Measurements from ENCODE around the gene DNAH3.
"Not testable (repeated sequence)": the region's sequence is repeated elsewhere in the genome, so short reads cannot be mapped to it uniquely, and the experiment has no call there.

DNAH3 gene, protein sequence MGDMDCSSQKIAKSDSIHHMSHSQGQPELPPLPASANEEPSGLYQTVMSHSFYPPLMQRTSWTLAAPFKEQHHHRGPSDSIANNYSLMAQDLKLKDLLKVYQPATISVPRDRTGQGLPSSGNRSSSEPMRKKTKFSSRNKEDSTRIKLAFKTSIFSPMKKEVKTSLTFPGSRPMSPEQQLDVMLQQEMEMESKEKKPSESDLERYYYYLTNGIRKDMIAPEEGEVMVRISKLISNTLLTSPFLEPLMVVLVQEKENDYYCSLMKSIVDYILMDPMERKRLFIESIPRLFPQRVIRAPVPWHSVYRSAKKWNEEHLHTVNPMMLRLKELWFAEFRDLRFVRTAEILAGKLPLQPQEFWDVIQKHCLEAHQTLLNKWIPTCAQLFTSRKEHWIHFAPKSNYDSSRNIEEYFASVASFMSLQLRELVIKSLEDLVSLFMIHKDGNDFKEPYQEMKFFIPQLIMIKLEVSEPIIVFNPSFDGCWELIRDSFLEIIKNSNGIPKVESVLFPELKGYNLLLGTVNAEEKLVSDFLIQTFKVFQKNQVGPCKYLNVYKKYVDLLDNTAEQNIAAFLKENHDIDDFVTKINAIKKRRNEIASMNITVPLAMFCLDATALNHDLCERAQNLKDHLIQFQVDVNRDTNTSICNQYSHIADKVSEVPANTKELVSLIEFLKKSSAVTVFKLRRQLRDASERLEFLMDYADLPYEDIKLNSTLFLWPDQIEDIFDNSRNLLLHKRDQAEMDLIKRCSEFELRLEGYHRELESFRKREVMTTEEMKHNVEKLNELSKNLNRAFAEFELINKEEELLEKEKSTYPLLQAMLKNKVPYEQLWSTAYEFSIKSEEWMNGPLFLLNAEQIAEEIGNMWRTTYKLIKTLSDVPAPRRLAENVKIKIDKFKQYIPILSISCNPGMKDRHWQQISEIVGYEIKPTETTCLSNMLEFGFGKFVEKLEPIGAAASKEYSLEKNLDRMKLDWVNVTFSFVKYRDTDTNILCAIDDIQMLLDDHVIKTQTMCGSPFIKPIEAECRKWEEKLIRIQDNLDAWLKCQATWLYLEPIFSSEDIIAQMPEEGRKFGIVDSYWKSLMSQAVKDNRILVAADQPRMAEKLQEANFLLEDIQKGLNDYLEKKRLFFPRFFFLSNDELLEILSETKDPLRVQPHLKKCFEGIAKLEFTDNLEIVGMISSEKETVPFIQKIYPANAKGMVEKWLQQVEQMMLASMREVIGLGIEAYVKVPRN (N-terminal part only)

DNA sequence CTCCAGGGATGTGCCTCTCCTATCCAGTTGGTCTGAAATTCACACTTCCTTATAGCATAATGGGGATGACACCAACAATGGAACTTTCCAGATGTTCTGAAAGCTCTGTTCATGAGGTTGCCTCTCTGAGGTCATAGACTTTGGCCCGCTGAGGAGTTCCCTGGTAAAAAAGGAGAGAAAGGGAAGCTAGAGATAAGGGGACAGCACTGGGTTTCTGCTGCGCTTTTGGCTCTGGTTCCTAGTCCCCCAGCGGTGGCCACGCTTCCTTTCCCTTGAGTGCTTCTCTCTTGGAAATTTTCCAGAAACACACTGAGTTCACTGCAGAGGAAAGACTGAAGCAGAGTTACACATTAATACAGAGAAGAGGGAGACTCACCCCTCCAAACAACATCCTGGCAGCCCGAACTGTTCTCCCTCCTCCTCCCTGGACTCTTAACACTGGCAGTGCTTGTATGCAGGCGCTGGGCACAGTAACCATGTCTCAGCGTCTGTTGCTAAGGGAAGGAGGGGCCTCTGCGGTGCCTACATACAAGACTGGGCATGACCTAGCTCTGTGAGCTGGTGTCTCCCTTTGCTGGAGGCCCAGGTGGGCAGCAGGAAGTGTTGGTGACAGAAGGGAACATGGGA, at the start of gene DNAH3:
TSS of gene DNAH3 (minus strand) at position 472 of the 627 bp plus-strand sequence. CDS start 527 bp downstream, outside the sequence.
- no peak for DNase-seq (ENCODE audit: low read depth, low spot score)

DNA sequence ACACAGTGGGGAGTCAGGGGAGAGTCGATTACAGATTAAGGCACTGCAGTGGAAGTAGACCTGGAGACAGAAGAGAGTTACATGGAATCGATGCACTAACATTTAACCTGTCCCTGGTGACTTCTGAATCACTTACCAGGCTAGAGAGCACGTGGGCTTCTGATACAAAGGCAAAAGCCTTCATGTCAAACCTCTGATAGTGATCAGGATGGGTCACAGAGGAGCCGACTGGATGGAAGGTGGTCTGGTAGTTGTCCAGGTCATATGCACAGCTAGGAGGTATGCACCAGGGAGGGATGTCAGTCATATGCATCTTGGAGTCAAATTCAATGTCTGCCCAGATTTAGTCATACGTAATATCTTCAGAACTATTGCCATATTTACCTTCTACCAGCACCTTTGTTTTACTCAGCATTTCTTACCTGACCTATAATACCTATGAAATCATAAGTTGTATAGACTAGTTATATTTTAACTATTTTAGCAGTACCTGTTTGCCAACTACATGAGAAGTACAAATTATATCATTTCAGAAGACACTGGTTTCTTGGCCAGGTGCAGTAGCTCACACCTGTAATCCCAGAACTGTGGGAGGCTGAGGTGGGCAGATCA, 49.1 kb upstream of the DNAH3 start:
- DNase-seq (ENCODE audit: low read depth, low spot score) = no peak

DNA sequence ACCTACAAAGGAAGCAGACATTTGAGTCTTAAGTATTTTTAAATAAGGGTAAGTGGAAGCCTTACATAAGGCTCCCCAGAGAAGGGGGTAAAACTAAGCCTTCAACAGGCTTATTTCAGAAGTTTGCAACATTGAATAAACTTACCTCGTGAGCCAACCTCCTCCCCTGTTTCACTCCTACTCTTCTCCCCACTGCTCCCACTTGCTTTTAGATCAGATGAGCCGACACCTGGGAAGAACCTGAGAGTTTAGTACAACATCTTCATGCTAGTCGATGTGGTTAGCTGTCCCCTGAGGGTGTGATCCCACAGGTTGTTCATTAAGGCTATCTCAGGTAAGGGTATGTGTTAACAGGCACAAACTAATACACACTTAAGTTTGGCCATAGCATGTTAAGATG, 47.0 kb upstream of the DNAH3 start:
- no peak for DNase-seq (ENCODE audit: low read depth, low spot score)

DNA sequence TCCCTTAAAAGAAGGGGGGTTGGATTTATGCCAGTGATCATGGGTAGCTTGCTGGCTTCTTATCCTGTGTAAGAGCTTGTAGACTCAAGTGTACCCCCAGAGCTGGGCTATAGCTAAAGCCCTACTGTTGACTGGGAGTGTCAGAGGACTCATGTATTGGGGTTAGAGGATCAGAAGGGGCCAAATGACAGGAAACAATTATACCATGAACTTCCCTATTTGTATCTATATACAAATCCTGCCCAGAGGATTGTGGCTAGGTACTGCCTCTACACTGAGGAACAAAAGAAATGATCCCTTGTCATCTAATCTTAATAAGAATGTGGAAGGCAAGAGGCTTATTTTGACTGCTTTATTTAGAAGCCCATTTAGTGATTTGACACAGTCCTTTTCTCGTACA, 46.5 kb upstream of the DNAH3 start:
- DNase-seq (ENCODE audit: low read depth, low spot score) = no peak

DNA sequence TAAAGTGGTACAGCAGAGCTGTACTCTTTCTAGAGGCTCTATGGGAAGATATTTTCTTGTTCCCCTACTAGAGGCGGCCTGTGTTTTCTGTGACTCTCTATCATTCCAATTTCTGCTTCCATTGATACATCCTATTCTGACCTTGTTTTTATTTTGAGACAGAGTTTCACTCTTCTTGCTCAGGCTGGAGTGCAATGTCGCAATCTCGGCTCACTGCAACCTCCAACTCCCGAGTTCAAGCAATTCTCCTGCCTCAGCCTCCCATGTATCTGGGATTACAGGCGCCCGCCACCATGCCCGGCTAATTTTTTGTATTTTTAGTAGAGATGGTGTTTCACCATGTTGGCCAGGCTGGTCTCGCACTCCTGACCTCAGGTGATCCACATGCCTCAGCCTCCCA, 44.7 kb upstream of the DNAH3 start:
- DNase-seq (ENCODE audit: low read depth, low spot score) = not testable (repeated sequence)

DNA sequence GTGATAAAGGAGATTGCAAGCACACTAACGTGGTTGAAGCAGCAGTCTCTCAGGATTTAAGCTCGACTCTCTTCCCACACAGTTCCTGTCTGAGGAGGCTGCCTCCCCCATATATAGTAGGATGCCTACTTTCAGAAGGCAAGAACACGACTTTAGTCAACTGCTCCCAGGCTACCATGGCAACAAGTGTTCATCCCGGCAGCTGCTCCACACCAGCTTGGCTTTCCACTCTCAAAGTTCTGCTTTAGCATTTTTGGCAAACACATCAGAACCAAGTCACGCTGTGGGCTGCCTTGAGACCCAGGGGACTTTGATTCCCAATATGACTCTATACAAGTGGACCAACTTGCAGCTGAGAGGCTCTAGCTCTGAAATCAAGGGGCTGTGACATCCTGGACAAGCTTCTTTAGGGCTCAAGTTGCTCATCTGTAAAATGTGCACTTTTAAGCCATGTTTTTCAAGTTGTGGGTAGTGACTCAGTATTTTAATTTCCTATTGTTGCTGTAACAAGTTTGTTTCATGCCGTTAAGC, 44.2 kb upstream of the DNAH3 start:
- no peak for DNase-seq (ENCODE audit: low read depth, low spot score)

DNA sequence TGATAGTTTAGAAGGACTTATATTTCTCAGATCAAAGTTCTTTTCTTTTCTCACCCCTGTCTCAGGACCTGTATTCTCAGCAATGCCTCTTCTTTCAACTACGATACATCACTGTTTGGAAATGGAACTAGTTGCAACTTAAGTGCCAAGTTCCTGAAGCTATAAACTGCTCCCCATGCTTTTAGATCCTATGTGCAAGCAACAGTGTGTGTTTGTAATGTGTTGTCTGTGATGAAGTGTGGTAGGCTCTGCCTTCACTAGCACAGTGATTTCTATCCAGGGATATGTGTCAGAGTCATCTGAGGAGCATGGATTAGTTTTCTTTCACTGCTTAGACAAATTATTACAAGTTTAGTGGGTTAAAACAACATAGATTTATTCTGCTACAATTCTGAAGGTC, 42.3 kb upstream of the DNAH3 start:
- no peak for DNase-seq (ENCODE audit: low read depth, low spot score)

DNA sequence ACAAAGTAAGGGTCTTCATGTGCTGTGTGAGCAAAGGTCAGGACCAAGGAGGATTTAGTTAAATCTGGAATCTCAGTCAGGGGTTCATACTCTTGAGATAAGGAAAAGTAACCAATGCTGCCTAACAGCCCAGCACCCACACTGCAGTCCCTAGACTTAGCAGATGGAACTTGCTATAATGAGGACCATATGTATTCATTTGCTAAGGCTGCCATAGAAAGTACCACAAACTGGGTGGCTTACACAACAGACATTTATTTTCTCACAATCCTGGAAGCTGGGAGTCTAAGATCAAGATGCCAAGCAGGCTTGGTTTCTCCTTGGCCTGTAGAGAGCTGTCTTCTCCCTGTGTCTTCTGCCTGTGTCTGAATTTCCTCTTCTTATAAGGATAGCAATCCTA, 40.0 kb upstream of the DNAH3 start:
- DNase-seq (ENCODE audit: low read depth, low spot score) = no peak

DNA sequence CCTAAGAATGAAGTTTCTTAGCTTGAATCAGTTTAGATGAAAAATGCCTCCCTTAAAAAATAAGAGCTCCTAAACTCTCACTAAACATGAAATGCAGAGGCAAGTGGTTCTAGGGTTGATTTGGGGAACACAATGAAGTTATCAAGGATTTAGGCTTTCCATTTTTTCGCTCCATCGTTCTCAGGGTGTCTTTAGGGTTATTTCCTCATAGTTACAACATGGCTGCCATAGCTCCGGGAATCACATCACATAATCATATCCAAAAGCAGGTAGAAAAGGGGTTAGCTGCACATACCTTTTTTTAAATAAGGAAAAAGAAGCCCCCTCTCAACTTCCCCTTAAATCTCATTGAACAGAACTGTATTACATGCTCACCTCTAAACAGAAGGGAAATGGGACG, 39.4 kb upstream of the DNAH3 start:
- DNase-seq (ENCODE audit: low read depth, low spot score) = no peak

DNA sequence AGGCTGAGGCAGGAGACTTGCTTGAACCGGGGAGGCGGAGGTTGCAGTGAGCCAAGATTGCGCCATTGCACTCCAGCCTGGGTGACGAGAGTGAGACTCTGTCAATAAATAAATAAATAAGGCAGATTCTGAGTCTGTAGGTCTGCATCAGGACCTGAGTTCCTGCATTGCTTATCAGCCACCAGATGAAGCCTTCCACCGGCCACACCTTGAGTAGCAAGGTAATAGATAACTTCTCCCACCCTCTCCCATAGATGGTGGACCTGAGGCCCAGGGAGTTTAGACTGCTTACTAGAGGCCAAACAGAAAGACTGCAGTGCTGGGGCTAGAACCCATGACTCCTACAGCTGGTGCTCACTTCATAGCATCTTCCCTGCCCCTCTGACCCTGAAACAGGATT, 38.7 kb upstream of the DNAH3 start:
- DNase-seq (ENCODE audit: low read depth, low spot score) = no peak

DNA sequence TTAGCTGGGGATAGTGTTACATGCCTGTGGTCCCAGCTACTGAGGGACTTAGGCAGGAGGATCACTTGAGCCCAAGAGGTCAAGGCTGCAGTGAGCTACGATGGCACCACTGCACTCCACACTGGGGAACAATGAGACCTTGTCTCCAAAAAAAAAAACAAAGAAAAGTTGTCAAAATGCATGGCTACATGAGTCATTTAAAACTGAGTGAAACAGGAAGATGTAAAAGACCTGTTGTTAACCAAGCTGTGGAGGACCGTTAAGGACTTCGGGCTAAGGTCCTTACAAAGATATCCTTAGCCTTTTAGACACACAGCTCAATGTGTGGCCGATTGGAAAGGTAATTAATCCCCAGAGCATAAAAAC, 35.7 kb upstream of the DNAH3 start:
- DNase-seq (ENCODE audit: low read depth, low spot score) = no peak

DNA sequence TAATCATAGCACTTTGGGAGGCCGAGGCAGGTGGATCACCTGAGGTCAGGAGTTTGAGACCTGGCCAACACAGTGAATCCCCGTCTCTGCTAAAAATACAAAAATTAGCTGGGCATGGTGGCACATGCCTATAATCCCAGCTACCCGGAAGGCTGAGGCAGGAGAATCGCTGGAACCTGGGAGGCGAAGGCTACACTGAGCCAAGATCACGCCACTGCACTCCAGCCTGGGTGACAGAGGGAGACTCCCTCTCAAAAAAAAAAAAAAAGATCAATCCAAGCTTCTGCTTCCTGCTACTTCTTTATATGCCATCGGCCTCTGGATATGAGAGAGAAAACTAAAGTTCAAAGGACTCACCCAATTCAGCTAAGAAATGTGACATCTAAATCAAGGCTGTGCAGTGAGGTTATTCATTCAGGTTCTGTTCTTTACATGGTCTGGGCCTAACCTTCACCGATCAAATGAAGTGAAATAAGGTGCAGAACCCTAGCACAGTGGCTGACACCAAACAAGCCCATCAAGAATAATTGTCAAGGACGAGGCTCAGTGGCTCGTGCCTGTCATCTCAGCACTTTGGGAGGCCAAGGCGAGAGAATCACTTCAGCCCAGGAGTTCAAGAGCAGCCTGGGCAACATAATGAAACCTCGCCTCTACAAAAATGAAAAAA, 35.1 kb upstream of the DNAH3 start:
- DNase-seq (ENCODE audit: low read depth, low spot score) = no peak

DNA sequence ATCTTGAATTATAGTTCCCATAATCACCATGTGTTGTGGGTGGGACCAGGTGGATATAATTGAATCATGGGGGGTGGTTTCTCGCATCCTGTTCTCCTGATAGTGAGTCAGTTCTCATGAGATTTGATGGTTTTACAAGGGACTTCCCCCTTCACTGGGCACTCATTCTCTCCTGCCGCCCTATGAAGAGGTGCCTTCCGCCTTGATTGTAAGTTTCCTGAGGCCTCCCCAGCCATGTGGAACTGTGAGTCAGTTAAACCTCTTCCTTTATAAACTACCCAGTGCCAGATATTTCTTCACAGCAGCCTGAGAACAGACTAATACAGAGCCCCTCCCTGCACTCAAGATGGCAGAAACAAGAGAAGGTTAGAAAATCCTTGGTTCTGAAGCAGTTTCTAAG, 34.2 kb upstream of the DNAH3 start:
- DNase-seq (ENCODE audit: low read depth, low spot score) = no peak

DNA sequence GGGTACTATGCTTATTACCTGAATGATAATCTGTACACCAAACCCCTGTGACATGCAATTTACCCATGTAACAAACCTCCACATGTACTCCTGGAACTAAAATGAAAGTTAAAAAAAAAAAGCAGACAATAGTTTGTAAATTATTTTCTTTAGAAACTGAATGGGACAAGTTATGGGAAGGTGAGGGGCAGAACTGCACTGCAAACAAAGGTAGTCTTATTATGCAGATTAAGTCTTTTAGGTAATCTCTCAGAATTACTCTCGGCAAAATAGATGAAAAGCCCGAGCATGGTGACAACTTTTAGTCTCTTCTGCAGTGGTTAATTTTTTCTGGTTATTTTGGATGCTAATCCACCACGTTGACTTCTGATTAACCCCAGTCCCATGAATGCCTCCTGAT, 33.3 kb upstream of the DNAH3 start:
- DNase-seq (ENCODE audit: low read depth, low spot score) = no peak

DNA sequence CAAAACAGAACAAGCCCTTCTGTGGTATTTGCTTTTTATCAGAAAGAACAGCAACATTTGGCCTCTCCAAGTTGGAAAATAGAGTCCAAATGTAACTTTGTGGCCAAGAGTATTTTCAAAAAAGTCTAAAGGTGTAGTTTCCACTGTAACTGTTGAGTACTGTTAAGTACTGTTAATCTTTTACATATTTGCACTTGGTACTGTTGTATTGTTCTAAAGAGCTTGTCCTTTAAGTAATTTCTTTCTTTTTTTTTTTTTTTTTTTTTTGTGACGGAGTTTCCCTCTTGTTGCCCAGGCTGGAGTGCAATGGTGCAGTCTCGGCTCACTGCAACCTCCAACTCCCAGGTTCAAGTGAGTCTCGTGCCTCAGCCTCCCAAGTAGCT, 29.3 kb upstream of the DNAH3 start:
- DNase-seq (ENCODE audit: low read depth, low spot score) = no peak

DNA sequence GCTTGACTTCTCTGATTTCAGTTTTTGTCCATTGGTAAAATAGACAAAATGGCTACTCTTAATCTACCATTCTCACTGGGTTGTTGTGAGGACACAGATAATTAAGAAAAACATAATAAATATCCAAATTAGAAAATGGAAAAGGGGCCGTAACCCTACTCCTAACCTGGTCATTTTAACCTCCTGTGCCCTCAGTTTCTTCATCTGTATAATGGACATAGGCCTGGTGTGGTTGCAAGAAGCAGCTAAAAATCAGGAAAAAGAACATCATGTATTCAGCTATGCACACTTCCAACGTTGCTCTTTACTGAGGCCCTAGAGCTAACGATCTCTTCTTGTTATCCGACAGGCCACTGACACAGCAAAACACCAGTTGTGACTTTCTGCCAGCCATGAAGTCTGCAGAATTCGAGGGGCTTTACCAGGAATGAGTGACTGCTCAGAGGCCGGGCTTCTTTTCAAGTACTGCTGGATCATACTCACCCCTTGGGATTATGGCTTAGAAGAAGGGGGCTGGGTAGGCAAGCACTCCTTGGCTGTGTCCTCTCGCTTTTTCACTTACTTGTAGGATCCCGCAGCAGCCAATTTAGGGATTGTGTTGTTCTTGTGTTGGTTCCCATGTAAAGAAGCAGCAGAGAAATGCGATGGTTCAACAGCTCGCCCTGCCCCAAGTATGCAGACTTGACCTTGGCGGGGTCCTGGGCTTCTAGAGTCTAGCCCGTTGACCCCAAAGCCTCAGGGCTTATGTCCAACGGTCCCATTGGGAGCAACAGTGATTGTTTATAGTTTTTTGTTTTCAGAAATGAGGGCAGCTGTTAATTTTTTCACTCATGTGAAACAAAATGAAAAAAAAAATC, 28.7 kb upstream of the DNAH3 start:
- no peak for DNase-seq (ENCODE audit: low read depth, low spot score)

DNA sequence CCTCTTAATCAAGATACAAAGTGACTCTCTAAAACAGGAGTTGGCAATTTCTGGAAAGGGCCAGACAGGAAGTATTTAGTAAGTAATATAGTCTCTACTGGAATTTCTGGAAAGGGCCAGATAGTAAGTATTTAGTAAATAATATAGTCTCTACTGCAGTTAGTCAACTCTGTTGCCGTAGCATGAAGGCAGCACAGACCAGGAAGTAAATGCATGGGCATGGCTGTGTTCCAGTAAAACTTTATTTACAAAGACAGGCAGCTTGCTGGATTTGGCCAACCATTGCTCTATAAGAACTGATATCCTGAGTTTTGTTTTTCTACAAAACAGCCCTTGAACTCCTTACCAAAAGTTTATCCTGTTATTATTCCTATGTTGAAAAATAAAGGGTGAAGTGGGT, 24.8 kb upstream of the DNAH3 start:
- no peak for DNase-seq (ENCODE audit: low read depth, low spot score)

DNA sequence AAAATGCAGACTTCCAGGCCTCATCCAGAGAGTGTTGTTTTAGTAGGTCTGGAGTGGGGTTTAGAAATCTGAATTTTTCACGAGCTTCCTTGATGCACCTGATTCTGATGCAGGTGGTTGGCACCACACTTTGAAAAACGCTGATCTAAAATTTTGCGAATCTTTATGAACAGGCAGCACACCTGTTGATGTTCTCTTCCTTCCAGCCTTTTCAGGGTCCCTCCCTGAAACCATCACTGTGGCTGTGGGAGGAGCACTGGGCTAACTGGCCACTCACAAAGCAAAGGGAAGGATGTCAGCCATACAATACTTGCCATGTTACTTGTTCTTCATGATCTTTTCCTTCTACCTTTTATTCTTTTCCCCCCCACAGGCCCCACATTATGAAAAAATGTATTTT, 22.0 kb upstream of the DNAH3 start:
- DNase-seq (ENCODE audit: low read depth, low spot score) = no peak

DNA sequence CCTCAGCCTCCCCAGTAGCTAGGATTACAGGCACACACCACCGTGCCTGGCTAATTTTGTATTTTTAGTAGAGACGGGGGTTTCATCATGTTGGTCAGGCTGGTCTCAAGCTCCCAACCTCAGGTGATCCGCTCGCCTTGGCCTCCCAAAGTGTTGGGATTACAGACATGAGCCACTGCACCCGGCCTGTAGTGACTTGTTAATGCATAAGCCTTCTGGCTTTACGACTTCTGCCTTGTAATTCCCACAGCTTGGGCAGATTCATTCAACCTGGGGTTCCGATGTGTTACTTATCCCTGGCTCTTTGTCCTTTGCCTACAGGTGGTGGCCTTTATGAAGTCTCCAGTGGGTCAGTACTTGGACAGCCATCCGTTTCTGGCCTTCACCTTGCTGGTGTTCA, 19.5 kb upstream of the DNAH3 start:
- not testable (repeated sequence) for DNase-seq (ENCODE audit: low read depth, low spot score)
